ENCODE measurements around the gene NELFB.
A peak's percentile ranks its signal among the peaks of the same experiment; 100 is the strongest.
"Not testable (repeated sequence)": the region's sequence is repeated elsewhere in the genome, so short reads cannot be mapped to it uniquely, and the experiment has no call there.

NELFB gene

DNA sequence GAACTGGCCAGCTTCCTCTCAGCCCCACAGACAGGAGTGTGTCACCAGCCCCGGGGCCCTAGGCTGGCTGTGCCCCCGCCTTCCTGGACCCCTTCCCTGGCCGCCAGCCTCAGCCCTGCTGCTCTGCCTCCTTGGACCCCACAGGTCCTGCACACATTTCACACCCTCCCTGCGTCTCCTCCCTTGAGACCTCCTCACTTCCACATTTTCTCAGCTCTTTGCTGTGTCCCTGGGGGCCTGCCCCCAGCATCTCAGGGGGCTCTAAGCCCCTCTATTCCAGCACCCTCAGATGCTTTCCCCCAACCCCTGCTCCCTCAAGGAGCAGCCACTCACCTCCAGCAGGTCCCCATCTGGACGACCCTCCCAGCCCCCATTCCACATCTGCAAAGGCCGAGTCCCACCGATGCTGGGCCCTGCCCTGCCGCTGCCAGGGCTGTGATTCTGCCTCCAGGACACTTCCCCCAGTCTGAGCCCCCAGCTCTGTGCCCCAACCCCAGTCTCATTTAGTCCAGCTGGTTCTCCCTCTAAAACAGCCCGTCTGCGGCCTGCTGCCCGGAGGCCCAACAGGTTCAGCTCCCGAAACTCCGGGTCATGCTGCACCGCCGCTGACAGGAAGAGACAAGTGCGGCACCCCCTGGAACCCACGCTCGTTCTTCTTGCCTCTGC, 20.2 kb upstream of the NELFB start:
- DNase-seq (ENCODE audit: low read depth in 2 of 2) = no peak

DNA sequence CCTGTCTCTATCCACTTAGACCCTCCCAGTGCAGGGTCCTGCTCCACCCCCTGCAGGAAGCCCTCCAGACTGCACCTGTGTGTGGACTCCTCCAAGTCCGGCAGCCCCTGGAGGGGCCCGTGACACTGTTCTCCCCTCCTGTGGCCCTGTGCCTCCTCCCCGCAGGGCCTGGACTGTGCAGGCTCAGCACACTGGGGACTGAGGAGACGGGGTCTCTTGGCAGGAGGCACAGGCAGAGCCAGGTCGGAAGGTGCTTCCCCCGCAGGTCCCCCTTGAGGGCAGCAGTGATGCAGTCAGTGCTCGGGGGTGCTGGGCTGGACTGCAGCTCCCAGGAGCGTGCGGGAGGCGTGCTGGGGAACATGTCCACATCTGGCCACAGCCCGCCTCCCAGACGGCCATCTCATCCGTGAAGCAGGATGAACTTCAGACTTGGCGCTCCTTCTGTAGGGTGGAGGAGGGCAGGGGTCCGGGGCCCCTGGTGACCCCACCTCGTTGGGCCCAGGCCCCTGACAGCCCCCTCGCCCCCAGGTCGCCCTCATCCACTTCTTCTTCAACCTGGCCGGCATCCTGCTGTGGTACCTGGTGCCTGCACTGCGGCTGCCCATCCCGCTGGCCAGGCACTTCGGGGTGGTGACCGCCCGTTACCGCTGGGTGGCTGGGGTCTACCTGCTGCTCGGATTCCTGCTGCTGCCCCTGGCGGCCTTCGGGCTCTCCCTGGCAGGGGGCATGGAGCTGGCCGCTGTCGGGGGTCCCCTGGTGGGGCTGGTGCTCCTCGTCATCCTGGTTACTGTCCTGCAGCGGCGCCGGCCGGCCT, 19.5 kb upstream of the NELFB start:
- DNase-seq (ENCODE audit: low read depth in 2 of 2) = no peak

DNA sequence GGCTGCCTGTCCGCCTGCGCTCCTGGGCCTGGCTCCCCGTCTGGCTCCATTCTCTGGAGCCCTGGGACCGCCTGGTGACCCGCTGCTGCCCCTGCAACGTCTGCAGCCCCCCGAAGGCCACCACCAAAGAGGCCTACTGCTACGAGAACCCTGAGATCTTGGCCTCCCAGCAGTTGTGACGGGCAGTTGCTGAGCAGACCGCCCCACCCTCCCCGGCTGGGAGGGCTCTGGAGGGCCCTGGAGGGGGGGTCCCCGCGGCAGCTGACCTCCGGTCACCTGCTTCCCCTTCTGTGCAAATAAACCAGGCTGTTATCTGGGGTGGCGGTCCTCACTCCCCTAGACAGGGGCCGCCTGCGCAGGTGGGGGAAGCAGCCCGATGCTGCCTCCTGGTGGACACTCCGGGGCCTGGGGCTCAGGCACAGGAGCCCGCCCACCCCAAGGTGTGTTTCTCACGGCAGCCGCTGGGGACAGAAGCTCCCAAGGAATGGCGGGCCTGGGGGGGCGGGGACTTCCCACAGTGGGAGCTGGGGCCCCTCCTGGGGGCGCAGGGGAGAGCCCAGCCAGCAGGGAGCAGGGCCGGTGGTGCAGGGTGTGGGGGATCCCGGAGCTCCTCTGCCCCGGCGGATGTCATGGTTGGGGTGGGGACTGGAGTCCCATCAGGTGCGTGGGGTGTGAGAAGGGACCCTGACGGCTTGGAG, 18.7 kb upstream of the NELFB start:
- peak; percentile 78 to 81 for DNase-seq (ENCODE audit: low read depth in 2 of 2)

DNA sequence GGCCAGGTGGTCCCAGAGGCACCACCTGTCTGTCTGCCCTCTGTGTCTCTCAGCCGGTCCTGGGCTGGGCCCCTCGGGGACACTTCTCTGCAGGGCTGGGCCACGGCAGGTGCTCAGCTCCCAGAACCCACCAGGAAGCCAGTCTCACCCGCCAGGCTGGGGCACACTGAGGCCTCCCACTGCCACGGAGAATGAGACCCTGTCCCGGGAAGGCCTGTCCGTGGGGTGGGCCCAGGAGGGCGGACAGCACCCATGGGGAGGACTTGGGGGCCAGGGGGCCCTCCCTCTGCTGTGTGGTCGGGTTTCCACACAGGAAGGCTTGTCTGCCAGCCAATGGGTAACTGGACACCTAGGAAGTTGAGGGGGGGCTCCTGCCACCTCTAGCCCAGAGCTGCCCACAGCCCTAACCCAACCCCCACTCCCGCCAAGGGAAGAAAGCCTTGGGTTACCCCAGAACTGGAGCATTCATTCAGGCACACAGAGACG, 18.1 kb upstream of the NELFB start:
- no peak for DNase-seq (ENCODE audit: low read depth in 2 of 2)

DNA sequence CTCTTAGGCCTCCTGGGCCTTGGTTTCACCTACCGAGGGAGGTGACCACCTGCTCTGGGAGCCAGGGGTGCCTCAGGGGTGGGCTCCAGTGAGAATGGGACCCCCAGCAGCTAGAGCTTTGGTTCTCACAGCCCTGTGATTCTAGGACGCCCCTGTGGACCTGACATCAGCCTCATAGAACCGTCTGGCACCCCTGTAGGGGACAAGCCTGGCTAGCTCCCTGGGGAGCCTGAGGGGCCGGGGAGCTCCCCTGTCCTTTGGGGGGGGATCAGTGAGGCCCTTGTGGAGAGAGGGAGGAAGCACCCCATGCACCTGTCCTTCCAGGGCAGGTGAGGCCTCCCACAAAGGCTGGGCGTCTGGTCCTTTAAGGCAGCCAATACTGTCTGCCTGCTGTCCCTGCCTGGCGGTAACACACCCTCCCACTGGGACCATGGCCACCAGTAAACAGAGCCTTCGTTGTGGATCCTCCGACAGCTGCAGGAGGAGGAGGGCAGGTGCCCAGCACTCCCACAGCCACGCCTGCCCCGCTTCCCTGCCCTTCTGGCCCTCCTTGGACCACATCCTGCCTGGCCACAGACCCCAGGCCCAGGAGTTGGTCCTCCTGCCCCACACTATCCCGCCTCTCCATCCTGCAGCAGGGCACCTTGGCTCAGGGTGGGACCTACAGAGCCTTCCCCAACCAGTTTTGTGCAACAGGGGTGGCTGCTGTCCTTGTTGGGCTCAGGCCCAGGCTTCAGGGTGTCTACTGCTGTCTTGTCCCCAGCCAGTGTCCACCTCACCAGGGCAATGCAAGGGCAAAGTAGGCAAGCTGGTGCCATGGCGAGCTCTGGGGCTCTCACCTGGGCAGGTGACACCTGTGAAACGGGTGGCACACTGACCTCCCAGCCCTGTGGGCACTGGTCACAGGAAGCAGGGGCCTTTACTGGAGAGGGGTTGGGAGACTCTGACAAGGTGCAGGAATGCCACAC, 17.1 kb upstream of the NELFB start:
- no peak for DNase-seq (ENCODE audit: low read depth in 2 of 2)

DNA sequence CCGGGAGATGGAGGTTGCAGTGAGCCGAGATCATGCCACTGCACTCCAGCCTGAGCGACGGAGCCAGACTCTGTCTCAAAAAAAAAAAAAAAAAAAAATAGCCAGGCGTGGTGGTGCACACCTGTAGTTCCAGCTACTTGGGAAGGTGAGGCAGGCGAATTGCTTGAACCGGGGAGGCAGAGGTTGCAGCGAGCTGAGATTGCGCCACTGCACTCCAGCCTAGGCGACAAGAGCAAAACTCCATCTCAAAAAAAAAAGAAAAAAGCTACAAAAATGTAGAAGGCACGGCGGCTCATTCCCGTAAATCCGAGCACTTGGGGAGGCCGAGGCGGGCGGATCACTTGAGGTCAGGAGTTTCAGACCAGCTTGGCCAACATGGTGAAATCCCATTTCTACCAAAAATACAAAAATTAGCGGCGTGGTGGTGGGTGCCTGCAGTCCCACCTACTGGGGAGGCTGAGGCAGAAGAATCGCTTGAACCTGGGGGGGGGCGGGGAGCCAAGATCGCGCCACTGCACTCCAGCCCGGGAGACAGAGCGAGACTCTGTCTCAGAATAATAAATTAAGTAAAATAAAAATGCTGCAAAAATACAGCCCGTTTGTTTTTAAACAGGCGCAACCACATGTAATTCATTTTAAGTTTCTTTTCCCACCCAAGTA, 15.5 kb upstream of the NELFB start:
- DNase-seq (ENCODE audit: low read depth in 2 of 2) = not testable (repeated sequence)

DNA sequence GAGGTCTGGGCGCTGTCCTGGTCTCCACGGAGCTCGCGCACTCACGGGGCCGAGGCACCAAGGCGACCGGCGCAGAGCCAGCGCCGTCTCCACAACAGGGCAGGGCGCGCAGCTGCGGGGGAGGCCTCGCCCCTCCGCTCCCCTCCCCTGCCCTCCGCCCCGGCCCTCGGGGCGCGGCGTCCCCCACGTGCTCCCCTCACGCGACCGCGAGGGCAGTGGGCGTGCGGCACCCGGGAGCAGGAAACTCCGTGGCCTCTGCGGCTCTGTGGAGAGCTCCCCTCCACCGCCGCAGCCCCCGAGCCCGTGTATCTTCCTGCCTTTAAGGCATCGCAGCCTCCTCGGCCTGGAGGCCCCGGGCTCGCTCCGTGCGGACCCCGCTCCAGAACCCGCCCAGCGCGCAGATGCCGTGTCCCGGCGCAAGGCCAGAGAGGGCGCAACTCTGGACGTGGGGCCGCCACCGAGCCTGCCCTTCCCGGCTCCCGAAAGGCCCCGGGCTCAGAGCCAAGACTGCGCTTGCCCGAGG, 14.7 kb upstream of the NELFB start:
- DNase-seq (ENCODE audit: low read depth in 2 of 2) = peak; percentile 40 to 75

DNA sequence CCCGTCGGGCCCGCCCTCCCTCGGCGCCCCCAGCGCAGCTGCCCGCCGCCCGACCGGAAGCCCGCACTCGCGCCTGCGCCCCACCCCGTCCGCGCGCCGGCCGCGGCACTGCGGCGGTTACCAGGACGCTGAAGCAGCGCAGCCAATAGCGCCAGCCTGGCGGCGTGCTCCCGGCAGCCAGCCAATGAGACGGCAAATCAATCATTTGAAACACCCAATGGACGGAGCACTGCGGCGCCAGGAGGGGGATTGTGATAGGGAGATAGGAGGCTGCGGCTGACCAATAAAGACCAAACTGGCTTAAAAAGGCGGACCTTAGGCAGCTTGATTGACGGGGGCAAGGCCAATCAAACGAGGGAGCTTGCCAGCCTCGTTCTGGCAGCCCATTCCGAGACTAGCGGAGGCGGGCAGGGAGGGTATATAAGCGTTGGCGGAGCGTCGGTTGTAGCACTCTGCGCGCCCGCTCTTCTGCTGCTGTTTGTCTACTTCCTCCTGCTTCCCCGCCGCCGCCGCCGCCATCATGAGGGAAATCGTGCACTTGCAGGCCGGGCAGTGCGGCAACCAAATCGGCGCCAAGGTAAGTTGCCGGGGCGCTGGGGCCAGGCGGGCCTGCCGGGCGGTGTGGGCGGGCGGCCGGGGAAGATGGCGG, 14.2 kb upstream of the NELFB start, which contains the start of gene TUBB4B:
TSS of gene TUBB4B (plus strand) at position 447 of the 649 bp plus-strand sequence. CDS start at position 521, 74 bp downstream.
- peak; percentile 96 to 99 for DNase-seq (ENCODE audit: low read depth in 2 of 2)

DNA sequence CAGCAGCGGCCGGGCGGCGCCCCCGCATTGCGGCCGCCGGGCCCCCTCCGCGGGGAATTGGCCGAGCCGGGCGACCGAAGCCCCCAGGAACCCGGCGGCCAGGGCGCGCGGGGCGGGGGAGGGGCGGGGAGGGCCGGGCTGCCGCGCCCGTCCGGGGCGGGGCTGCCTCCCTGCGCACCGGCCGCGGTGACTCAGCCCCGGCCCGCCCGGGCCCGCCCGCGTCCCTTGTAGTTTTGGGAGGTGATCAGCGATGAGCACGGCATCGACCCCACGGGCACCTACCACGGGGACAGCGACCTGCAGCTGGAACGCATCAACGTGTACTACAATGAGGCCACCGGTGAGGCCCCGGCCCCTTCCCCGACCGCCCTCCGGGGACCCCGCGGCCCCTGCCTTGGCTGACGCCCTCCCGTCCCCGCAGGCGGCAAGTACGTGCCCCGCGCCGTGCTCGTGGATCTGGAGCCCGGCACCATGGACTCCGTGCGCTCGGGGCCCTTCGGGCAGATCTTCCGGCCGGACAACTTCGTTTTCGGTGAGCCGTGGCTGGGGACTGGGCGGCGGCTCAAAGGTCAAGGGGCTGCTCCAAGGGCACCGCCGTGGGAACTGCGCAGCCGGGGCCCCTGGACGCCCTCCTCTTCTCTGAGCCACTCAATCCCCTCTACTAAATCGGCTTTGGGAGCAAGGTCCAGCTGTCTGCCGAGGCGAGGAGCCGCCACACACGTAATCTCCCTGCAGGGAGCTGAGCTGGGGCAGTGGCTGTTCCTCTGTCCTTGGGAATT, 13.4 kb upstream of the NELFB start:
- peak; percentile 44 to 76 for DNase-seq (ENCODE audit: low read depth in 2 of 2)

DNA sequence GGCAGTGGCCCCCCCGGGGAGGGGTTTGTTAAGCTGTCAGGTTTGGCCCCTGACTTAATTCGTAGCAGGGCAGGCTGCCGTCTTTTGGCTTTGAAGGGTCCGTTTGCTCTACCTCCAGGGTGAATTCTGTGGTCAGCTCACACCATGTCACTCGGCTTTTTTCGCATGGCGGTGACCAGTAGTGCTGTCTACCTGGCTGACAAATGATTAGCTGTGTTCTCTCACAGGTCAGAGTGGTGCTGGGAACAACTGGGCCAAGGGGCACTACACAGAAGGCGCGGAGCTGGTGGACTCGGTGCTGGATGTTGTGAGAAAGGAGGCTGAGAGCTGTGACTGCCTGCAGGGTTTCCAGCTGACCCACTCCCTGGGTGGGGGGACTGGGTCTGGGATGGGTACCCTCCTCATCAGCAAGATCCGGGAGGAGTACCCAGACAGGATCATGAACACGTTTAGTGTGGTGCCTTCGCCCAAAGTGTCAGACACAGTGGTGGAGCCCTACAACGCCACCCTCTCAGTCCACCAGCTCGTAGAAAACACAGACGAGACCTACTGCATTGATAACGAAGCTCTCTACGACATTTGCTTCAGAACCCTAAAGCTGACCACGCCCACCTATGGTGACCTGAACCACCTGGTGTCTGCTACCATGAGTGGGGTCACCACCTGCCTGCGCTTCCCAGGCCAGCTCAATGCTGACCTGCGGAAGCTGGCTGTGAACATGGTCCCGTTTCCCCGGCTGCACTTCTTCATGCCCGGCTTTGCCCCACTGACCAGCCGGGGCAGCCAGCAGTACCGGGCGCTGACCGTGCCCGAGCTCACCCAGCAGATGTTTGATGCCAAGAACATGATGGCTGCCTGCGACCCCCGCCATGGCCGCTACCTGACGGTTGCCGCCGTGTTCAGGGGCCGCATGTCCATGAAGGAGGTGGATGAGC, 12.6 kb upstream of the NELFB start:
- no peak for DNase-seq (ENCODE audit: low read depth in 2 of 2)

DNA sequence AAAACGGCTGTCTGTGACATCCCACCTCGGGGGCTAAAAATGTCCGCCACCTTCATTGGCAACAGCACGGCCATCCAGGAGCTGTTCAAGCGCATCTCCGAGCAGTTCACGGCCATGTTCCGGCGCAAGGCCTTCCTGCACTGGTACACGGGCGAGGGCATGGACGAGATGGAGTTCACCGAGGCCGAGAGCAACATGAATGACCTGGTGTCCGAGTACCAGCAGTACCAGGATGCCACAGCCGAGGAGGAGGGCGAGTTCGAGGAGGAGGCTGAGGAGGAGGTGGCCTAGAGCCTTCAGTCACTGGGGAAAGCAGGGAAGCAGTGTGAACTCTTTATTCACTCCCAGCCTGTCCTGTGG, 11.9 kb upstream of the NELFB start:
- DNase-seq (ENCODE audit: low read depth in 2 of 2) = not testable (repeated sequence)

DNA sequence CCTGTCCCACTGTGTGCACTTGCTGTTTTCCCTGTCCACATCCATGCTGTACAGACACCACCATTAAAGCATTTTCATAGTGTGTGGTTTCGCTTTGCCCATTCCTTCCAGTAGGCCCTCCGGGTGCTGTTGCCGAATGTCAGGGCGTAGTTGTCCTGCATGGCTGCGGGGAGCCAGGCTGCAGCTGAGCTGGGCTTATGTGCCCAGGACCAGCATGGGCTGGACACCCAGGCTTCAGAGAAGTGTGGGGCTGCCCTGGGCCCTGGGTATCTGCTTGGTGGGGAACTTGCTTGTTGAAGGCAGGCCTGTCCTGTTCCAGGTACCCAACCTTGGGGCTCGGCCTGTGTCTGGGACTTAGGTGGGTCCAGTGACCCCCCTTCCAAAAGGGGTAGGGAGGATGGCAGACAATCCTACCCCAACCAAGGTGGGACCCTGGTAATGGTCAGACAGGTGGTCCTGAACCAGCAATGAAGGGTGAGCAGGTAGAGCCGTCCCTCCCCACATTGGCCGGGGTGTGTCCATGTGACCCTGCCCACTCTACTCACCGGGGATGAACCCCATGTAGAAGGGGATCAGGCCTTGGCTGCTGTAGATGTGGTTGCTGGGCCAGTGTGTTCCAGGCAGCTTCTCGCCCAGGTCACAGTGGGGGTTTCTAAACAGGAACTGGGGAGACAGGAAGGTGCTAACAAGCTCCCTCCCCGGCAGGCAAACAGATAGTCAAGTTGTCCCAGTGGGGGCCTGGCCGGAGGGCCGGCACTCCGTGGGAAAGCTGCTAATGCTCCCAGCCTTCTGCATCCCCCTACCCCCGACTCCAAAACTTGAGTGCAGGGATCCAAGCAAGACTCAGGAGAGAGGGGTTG, 11.3 kb upstream of the NELFB start:
- DNase-seq (ENCODE audit: low read depth in 2 of 2) = no peak

DNA sequence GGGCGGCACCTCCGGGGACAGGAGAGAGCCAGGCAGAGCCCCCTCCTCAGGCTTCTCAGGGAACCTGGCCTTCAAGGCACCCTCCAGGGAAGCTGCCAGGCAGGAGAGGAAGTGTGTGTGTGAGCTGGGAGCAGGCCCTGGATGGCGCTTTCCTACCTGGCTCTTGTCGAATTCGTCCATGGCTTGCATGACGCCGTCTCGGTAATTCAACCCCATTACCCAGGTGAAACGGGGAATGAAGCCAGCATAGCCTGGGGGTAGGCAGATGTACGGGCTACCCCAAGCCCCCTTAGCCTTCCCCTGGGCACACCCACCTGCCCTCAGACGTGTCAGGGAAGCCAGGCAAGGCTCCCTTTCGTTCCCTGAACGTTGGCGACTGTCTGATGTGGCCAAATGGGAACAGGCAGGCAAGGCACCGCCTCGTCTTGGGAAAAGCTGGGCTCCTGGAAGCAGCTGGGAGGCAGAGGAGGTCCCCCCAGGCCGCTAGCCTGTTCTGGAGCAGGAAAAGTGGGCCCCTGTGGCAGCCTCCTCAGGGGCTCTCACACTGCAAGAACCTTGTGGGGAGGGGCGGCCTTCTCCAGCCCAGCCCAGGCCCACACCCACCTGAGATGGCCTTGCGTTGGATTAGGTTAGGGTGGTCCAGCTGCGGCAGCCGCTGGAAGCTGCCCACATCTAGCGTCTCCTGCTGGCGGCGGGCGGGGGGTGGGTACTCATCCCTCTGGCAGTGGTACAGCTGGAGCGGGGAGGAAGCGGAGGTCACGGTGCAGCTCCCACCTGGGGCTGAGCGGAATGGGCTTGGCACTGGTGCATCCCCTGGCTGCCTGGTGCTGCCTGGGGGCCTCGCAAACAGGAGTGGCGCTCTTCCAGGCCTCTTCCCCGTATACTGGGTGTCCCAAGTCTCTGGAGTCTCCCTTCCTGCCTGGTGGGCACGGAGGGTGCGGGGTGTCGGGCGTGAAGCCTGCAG, 10.4 kb upstream of the NELFB start:
- DNase-seq (ENCODE audit: low read depth in 2 of 2) = no peak

DNA sequence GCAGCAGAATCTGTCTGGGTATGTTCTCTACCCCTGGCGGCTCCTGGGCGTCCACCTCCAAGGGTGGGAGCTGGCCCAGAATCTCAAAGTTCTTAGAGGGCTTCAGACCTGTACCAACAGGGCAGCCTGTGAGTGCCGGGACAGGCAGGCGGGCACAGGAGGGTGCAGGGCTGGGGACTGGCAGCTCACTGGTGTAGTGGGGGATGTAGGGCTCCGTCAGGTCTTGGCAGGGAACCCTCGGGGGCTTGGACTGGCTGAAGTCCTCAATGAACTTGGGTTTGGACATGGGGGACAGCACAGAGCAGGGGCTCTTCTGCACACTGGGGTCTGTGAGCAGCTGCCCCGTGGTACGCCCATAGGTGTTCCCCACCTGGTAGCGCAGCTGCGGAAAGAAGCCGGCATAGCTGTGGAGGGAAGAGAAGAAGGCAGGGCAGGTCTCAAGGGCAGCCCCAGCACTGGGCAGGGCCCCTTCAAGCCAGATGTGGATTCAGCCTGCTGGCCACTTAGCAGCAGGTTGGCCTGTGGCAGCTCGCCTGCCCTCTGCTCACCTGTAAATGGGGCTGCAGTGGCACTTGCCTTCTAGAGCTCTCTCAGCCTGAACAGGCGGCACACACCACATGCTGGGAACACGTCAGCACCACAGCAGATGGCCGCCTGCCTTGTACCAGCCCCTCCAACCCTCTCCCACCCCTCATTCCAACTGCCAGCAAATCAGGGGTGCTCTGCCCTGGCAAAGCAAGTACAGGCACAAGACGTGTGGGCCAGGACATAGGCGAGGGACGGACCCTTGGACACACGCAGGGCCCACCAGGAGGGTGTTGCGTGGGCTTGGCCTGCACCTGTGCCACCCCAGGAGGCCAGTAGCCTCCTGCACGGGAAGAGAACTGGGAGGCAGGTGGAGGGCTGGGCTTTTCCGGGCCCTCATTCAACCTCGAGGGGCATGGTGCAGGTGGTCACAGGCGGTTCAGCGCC, 9.4 kb upstream of the NELFB start:
- no peak for DNase-seq (ENCODE audit: low read depth in 2 of 2)
